OCI-LY7 (cell line): Measurements from ENCODE around the gene KCNK15. TPM values are rescaled to one million over a fixed set of nuclear protein-coding genes. Genes with fewer than 3 reads are reported as not detected.

Experiments used
- BruUV-seq: library from RNA; stranded (reverse); fragments of 400-500 nt; replicated peaks from 2 replicates; lab custom pipeline; 2021; lab: Mats Ljungman, UMichigan
- CTCF ChIA-PET: fragments of 300-600 bp; sonication (Branson Sonifier 250); formaldehyde crosslinking; loops from one replicate; lab custom pipeline; 2022; ENCODE audit warnings: antibody characterized with exemption; ENCODE audit not compliant: unreplicated experiment; lab: Charles Lee
- POLR2A ChIA-PET: fragments of 300-600 bp; sonication (Branson Sonifier 250); formaldehyde crosslinking; loops from one replicate; lab custom pipeline; 2022; ENCODE audit warnings: antibody characterized with exemption; lab: Charles Lee
- DNase-seq: peaks from one replicate; pipeline ENCODE4 v3.0.0-alpha.2; 2015; ENCODE audit warnings: low spot score
- H2AFZ ChIP-seq: fragments of 200-600 bp; sonication (generic), shearing (Covaris generic); 2 replicates; pipeline ENCODE4 v1.6.1; 2014; ENCODE audit warnings: mild to moderate bottlenecking, antibody characterized with exemption, low read length, moderate library complexity
- H3K27ac ChIP-seq: fragments of 200-600 bp; sonication (generic); 2 replicates; pipeline ENCODE4 v1.5.1; 2014; ENCODE audit warnings: mixed run types, low read depth, mild to moderate bottlenecking, moderate library complexity, low read length, inconsistent platforms; ENCODE audit not compliant: poor library complexity, severe bottlenecking
- H3K36me3 ChIP-seq: fragments of 200-600 bp; sonication (generic); 2 replicates; pipeline ENCODE4 v1.6.1; 2014; ENCODE audit warnings: mild to moderate bottlenecking, antibody characterized with exemption, low read length, moderate library complexity, mixed read lengths; ENCODE audit not compliant: insufficient read depth
- H3K4me1 ChIP-seq: fragments of 200-600 bp; sonication (generic); 2 replicates; pipeline ENCODE4 v1.5.1; 2014; ENCODE audit warnings: mild to moderate bottlenecking, low read length; ENCODE audit not compliant: insufficient read depth, poor library complexity, severe bottlenecking
- H3K4me2 ChIP-seq: fragments of 200-600 bp; sonication (generic); 2 replicates; pipeline ENCODE4 v1.6.1; 2014; ENCODE audit warnings: mild to moderate bottlenecking, low read length
- H3K4me3 ChIP-seq: fragments of 200-600 bp; sonication (generic); 2 replicates; pipeline ENCODE4 v1.5.1; 2014; ENCODE audit warnings: mild to moderate bottlenecking, low read depth, low read length; ENCODE audit not compliant: poor library complexity, severe bottlenecking
- H3K79me2 ChIP-seq: fragments of 200-600 bp; sonication (generic); 2 replicates; pipeline ENCODE4 v1.6.1; 2016; ENCODE audit warnings: low read depth, mild to moderate bottlenecking, low read length, moderate library complexity, mixed read lengths; ENCODE audit not compliant: insufficient read depth
- H3K9me2 ChIP-seq: fragments of 200-600 bp; sonication (generic); 2 replicates; pipeline ENCODE4 v1.6.1; 2016; ENCODE audit warnings: mild to moderate bottlenecking, low read length, mixed read lengths; ENCODE audit not compliant: insufficient read depth
- H3K9me3 ChIP-seq: fragments of 200-600 bp; sonication (generic); 2 replicates; pipeline ENCODE4 v1.6.1; 2014; ENCODE audit warnings: mild to moderate bottlenecking, mixed run types, low read length, mixed read lengths
- H4K20me1 ChIP-seq: fragments of 200-600 bp; sonication (generic); 2 replicates; pipeline ENCODE4 v1.6.1; 2014; ENCODE audit warnings: mild to moderate bottlenecking, antibody characterized with exemption, low read length, moderate library complexity, mixed read lengths; ENCODE audit not compliant: insufficient read depth
- EZH2phosphoT487 ChIP-seq: fragments of 200-600 bp; sonication (generic); IDR thresholded peaks from 2 replicates; pipeline ENCODE4 v1.6.1; 2018; ENCODE audit warnings: low read depth, borderline replicate concordance, mild to moderate bottlenecking, mixed run types, antibody characterized with exemption, low read length, moderate library complexity, mixed read lengths
- intact Hi-C: fragments of 100-400 bp; cut with micrococcal nuclease; formaldehyde crosslinking; loops from one replicate; pipeline ENCODE4 v1.10.0; 2022; ENCODE audit not compliant: unreplicated experiment
- total RNA-seq, 2 experiments: library from RNA; depleted of rRNA in 1 of 2; stranded (reverse); fragments of >200 nt in 1 of 2; shearing (Covaris generic) in 1 of 2; gene quantifications; 2 replicates each; pipeline ENCODE4 v1.2.3, GENCODE V29; 2014 to 2022
- TF ChIP-seq, protein P1 (sequence below): fragments of 200-600 bp; sonication (generic); conservative IDR thresholded peaks from 2 replicates; pipeline ENCODE4 v1.5.1; 2014; ENCODE audit warnings: mild to moderate bottlenecking, antibody characterized with exemption, low read length, moderate library complexity, mixed read lengths

The KCNK15 gene
- total RNA-seq, 2 experiments from 2014 or later: not detected

DNA sequence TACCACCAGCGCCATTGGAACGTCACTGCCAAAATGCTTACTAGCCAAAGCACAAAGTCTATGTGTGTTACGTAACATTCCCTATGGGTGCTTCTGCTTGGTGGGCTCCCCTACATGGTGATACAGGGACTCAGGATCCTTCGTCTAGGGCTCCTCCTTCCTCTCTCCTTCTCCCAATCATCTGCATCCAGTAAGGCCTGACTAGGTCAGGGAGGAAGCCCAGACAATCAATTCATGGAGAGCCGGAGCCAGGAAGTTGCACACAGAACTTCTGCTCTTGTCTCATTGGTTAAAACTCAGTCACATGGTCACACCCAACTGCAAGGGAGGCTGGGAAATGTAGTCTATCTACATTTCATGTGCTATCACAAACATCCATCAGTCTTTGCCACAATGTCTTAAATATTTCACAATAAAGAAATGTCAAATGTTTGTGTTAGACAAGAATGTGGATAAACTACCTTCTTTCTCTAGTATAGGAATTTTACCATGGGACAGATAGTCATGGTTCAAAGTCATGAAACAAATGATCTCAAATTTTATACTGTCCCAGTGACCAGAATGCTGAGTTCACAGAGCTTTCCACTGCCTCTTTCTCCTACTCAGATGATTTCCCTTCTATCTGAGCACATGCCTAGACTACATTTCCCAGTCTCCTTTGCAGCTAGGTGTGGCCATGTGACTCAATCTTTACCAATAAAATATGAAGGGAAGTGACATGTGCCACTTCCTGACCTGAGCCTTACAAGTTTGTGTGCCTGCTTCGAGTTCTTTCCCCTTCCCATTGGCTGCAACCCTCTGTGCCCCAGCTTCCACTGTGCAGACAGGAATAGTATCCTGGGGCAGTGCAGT is 9.3 kb upstream of the KCNK15 start:
- Histone ChIP-seq H4K20me1 (no peaks in the 10 kb centered on the region), H3K4me1 (peaks cover 30% of the 10 kb centered on the region), H3K4me2 (peak overlapping the region; percentile 58), H3K9me2 (no peaks in the 10 kb centered on the region), H3K9me3 (peaks cover 19% of the 10 kb centered on the region), H3K36me3 (peaks cover 14% of the 10 kb centered on the region), H3K4me3 (peak overlapping the region; percentile 62), H3K27ac (peak overlapping the region; percentile 29), H3K79me2 (no peaks in the 10 kb centered on the region), H2AFZ (peak overlapping the region; percentile 91)
- ChIA-PET CTCF (no interaction called here), POLR2A (interaction anchor here (0.8 to 1.3 kb wide), 3 partner anchors 12 to 152 kb away, joined by 3 to 4 read pairs (median 3); no protein-coding TSS in a partner anchor)
- no peak for TF ChIP-seq EZH2phosphoT487
- TF ChIP-seq, protein P1, sequence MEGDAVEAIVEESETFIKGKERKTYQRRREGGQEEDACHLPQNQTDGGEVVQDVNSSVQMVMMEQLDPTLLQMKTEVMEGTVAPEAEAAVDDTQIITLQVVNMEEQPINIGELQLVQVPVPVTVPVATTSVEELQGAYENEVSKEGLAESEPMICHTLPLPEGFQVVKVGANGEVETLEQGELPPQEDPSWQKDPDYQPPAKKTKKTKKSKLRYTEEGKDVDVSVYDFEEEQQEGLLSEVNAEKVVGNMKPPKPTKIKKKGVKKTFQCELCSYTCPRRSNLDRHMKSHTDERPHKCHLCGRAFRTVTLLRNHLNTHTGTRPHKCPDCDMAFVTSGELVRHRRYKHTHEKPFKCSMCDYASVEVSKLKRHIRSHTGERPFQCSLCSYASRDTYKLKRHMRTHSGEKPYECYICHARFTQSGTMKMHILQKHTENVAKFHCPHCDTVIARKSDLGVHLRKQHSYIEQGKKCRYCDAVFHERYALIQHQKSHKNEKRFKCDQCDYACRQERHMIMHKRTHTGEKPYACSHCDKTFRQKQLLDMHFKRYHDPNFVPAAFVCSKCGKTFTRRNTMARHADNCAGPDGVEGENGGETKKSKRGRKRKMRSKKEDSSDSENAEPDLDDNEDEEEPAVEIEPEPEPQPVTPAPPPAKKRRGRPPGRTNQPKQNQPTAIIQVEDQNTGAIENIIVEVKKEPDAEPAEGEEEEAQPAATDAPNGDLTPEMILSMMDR: no peak
- no TSS peak for BruUV-seq
- intact Hi-C loops: no loop called here
- DNase-seq: peak; percentile 88

DNA sequence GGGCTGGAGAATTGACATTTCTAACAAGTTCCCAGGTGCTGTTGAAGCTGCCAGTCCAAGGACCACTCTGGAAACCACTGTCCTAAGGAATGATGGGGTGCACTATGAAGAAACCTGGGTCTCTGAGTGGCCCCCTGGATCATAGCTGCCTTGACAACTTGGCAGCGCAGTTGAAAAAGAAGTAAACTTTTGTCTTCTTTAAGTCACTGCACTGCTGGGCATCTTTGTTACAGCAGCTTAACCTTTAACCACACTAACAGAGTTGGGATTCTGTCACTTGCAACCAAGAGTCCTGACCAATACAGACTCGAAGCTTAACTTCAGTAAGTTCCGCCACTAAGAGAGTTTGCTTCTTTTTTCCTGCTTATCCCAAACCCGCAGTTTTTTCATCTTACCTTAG is 8.5 kb upstream of the KCNK15 start:
- H2AFZ ChIP-seq: peak overlapping the region; percentile 91
- H3K27ac ChIP-seq: peak overlapping the region; percentile 29
- peak overlapping the region; percentile 36 for H3K4me2 ChIP-seq
- peaks cover 19% of the 10 kb centered on the region for H3K9me3 ChIP-seq
- POLR2A ChIA-PET: interaction anchor here (0.5 to 1.3 kb wide), 4 partner anchors 13 to 87 kb away, joined by 3 to 4 read pairs (median 3); no protein-coding TSS in a partner anchor
- CTCF ChIA-PET: interaction anchor here (0.7 kb wide), 1 partner anchor 11 kb away, joined by 3 read pairs; no protein-coding TSS in a partner anchor
- TF ChIP-seq, protein P1: no peak
- no peak for TF ChIP-seq EZH2phosphoT487
- H3K9me2 ChIP-seq: no peaks in the 10 kb centered on the region
- no TSS peak for BruUV-seq
- H3K79me2 ChIP-seq: no peaks in the 10 kb centered on the region
- DNase-seq: no peak
- H3K4me3 ChIP-seq: peak overlapping the region; percentile 8
- peaks cover 14% of the 10 kb centered on the region for H3K36me3 ChIP-seq
- H3K4me1 ChIP-seq: peaks cover 30% of the 10 kb centered on the region
- no peaks in the 10 kb centered on the region for H4K20me1 ChIP-seq
- intact Hi-C loops: no loop called here
